HEK293T (cell line): Measurements from ENCODE around the gene PAPSS2.

Experiments
- CTCF ChIA-PET: fragments of 350-600 bp; formaldehyde crosslinking; extraction: SDS; loops from one replicate; lab custom pipeline; 2021; ENCODE audit warnings: antibody characterized with exemption, inconsistent platforms; lab: Yijun Ruan, JAX
- POLR2A ChIA-PET: fragments of 350-600 bp; formaldehyde crosslinking; extraction: SDS; loops from one replicate; lab custom pipeline; 2020; ENCODE audit warnings: antibody characterized with exemption, inconsistent platforms; lab: Yijun Ruan, JAX
- DNase-seq: peaks from one replicate; pipeline ENCODE4 v3.0.0; 2012; ENCODE audit warnings: mixed read lengths; ENCODE audit errors: extremely low spot score
- ARNT ChIP-seq: fragments of 450-650 bp; IDR thresholded peaks from 2 replicates; pipeline ENCODE4 v1.6.1; 2017; ENCODE audit warnings: mild to moderate bottlenecking
- BHLHE40 ChIP-seq: fragments of 450-650 bp; IDR thresholded peaks from 2 replicates; pipeline ENCODE4 v1.6.1; 2016; ENCODE audit warnings: mild to moderate bottlenecking, moderate library complexity, borderline replicate concordance
- CTBP1 ChIP-seq: fragments of 450-650 bp; IDR thresholded peaks from 2 replicates; pipeline ENCODE4 v1.6.1; 2016; ENCODE audit warnings: borderline replicate concordance
- ELF4 ChIP-seq: fragments of 450-650 bp; IDR thresholded peaks from 2 replicates; pipeline ENCODE4 v1.6.1; 2017; ENCODE audit warnings: antibody characterized with exemption
- FOXA1 ChIP-seq: fragments of 450-650 bp; IDR thresholded peaks from 2 replicates; pipeline ENCODE4 v1.6.1; 2016; ENCODE audit warnings: mild to moderate bottlenecking
- FOXK2 ChIP-seq: fragments of 450-650 bp; IDR thresholded peaks from 2 replicates; pipeline ENCODE4 v1.6.1; 2016; ENCODE audit warnings: mild to moderate bottlenecking
- FOXM1 ChIP-seq: fragments of 450-650 bp; IDR thresholded peaks from 2 replicates; pipeline ENCODE4 v1.6.1; 2017; ENCODE audit warnings: mild to moderate bottlenecking, borderline replicate concordance
- HDGF ChIP-seq: fragments of 450-650 bp; IDR thresholded peaks from 2 replicates; pipeline ENCODE4 v1.6.1; 2017; ENCODE audit warnings: antibody characterized with exemption, borderline replicate concordance
- L3MBTL2 ChIP-seq: fragments of 450-650 bp; conservative IDR thresholded peaks from 2 replicates; pipeline ENCODE4 v1.6.1; 2016; ENCODE audit warnings: mild to moderate bottlenecking
- LEF1 ChIP-seq: fragments of 450-650 bp; IDR thresholded peaks from 2 replicates; pipeline ENCODE4 v1.6.1; 2017; ENCODE audit warnings: mild to moderate bottlenecking, borderline replicate concordance
- NFRKB ChIP-seq: fragments of 450-650 bp; IDR thresholded peaks from 2 replicates; pipeline ENCODE4 v1.6.1; 2016; ENCODE audit warnings: mild to moderate bottlenecking, moderate library complexity
- SP1 ChIP-seq: fragments of 450-650 bp; IDR thresholded peaks from 2 replicates; pipeline ENCODE4 v1.6.1; 2017
- SUZ12 ChIP-seq: fragments of 450-650 bp; IDR thresholded peaks from 2 replicates; pipeline ENCODE4 v1.6.1; 2016; ENCODE audit warnings: mild to moderate bottlenecking
- TARDBP ChIP-seq: fragments of 450-650 bp; IDR thresholded peaks from 2 replicates; pipeline ENCODE4 v1.6.1; 2016
- ZNF384 ChIP-seq: fragments of 450-650 bp; IDR thresholded peaks from 2 replicates; pipeline ENCODE4 v1.6.1; 2016
- TF ChIP-seq, protein P1 (sequence below): fragments of 450-650 bp; IDR thresholded peaks from 2 replicates; pipeline ENCODE4 v1.6.1; 2016

Gene PAPSS2

DNA sequence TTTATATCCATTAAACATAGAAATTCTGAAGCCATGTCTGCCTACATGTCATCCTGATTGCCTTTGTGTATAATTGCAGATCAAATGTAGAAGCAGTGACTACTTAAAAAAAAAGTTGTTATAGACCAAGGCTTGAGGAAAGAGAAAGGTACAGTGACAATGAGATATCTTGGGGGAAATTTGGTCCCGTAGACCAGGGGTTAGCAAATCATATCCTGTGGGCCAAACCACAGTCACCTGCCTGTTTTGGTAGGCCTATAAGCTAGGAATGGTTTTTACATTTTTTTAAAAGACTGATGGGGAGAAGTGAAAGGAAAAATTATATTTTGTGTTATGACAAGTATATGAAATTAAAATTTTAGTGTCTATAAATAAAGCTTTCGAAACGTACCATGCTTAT lies 12.9 kb downstream of the PAPSS2 start:
- ChIA-PET POLR2A (no interaction called here), CTCF (no interaction called here)
- TF ChIP-seq FOXM1 (no peak), CTBP1 (no peak), ARNT (no peak), TARDBP (no peak), ZNF384 (no peak), SUZ12 (no peak), SP1 (no peak), ELF4 (no peak), FOXK2 (no peak), NFRKB (no peak), L3MBTL2 (no peak), LEF1 (no peak), HDGF (no peak), FOXA1 (no peak), BHLHE40 (no peak)
- TF ChIP-seq, protein P1, sequence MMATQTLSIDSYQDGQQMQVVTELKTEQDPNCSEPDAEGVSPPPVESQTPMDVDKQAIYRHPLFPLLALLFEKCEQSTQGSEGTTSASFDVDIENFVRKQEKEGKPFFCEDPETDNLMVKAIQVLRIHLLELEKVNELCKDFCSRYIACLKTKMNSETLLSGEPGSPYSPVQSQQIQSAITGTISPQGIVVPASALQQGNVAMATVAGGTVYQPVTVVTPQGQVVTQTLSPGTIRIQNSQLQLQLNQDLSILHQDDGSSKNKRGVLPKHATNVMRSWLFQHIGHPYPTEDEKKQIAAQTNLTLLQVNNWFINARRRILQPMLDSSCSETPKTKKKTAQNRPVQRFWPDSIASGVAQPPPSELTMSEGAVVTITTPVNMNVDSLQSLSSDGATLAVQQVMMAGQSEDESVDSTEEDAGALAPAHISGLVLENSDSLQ, result no peak

DNA sequence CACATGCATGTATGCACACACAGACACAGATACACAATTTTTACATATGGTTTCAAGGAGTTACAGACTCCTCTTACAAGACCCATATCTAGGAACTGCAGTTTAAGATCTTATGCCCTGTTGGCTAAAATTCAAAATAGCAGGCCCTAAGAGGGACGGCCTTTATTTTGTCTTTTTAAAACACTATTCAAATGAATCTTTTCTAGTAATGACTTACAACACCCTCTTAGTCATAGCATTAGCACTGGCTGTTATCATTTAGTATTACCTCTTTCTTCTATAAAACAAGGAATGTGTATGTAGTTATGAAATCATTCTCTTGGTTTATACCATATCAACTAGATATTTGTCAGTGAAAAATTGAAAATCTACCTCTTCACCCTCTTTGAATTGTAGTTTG lies 15.3 kb downstream of the PAPSS2 start:
- CTCF ChIA-PET, result no interaction called here
- TF ChIP-seq ELF4, result no peak
- no peak for DNase-seq
- POLR2A ChIA-PET, result no interaction called here

More for the DNA sequence above, 12.9 kb downstream of the PAPSS2 start:
- DNase-seq, result no peak

DNA sequence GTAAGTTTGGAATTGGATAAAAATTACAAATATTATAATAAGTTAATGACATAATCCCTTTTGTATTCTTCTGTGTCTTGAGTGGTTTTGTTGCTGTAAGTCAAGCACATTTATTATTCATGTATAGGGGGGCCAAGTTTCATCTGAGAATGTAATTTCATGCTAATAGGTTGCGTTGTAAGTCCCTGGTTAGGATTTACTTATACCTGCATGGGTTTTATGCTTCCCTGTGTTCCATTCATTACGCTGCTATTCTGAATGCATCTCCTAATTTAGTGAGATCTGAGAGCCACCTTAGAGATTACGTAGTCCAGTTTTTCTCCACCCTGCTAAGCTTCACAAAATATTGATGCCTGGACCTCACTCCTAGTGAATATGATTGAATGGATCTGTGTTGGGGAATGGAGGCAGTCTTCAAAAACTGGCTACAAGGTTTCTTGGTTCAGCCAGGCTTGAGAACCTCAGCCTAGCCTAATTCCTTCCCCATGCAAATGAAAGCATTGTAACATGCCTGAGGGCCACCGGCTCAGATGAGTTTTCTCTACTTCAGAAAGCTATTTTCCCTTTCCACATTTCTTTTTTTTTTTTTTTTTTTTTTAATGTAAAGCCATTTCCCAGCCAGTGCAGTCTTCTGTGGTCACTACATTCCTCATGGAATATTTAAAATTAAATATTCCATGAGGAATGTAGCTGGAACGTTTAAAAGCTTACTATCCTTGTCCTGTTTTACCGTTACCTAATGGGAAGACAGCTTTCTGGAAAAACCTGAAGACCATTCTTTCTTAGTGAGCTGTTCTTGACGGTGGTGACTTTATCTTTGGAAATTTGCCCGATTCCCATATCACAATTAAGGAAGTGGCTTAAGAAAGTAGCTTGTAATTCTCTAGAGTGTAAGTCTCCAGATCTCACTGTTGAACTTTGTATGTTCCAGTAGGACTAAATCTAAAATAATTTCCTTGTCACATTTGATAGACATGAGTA lies 16.0 kb downstream of the PAPSS2 start:
- TF ChIP-seq CTBP1 (no peak), FOXM1 (no peak), SUZ12 (no peak), NFRKB (no peak), FOXK2 (no peak), L3MBTL2 (no peak), ELF4 (no peak), FOXA1 (no peak), ZNF384 (no peak), TARDBP (no peak)
- TF ChIP-seq, protein P1, result no peak
- ChIA-PET POLR2A (no interaction called here), CTCF (interaction anchor here (0.7 kb wide), 1 partner anchor 54 kb away, joined by 4 read pairs; no protein-coding TSS in a partner anchor)
- DNase-seq, result no peak

DNA sequence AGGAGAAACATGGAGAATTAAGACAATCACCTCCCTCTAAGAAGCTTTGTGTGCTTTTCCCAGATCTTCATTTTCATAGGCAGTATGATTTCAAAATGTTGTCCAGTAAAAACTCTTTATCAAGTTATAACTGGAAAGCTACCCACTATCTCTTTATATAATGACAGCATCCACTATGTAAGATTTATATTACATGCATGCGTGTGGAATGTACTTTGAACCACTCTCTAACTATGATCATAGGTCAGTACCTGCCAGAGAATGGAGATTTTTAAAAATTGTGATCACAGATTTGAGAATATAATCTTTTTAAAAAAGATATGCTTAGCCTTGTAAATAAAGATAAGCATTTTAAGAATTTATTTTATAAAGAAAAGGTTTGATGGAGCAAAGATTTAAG lies 17.9 kb downstream of the PAPSS2 start:
- no peak for DNase-seq
- POLR2A ChIA-PET, result no interaction called here
- CTCF ChIA-PET, result no interaction called here
- TF ChIP-seq FOXA1, result no peak
- no peak for TF ChIP-seq ARNT

DNA sequence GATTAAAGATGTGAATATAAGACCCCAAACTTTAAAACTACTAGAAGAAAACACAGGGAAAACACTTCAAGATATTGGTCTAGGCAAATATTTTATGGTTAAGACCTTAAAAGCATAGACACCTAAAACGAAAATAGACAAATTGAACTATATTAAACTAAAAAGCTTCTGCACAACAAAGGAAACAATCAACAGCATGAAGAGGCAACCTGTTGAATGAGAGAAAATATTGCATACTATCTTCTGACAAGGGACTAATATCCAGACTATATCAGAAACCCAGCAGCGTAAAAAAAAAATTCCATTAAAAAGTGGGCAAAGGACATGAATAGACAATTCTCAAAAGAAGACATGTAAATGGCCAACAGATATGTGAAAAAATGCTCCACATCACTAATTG lies 18.6 kb downstream of the PAPSS2 start:
- POLR2A ChIA-PET, result no interaction called here
- DNase-seq, result no peak
- TF ChIP-seq TARDBP (no peak), LEF1 (no peak), ZNF384 (no peak), FOXK2 (no peak), NFRKB (no peak), L3MBTL2 (no peak), CTBP1 (no peak), SUZ12 (no peak), ARNT (no peak), FOXA1 (no peak), SP1 (no peak), FOXM1 (no peak), ELF4 (no peak)
- CTCF ChIA-PET, result no interaction called here

DNA sequence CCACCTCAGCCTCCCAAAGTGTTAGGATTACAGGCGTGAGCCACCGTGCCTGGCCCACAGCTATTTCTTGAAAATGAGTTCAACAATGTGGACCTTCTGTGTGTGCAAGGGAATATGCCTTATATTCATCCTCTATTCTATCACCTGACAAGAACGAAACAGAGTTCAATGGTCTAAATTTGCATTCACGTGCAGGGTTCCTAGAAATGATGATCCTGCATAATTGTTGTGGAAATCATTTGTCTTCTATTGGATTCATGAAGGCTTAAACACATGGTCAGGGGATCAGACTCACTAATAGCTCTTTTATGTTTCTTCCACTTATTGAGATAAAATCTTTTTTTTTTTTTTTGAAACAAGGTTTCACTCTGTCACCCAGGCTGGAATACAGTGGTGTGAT lies 23.7 kb downstream of the PAPSS2 start:
- ChIA-PET CTCF (interaction anchor here (0.6 kb wide), 1 partner anchor 751 kb away, joined by 3 read pairs; no protein-coding TSS in a partner anchor), POLR2A (interaction anchor here (1.5 kb wide), 1 partner anchor 21 kb away, joined by 3 read pairs; no protein-coding TSS in a partner anchor)
- DNase-seq, result no peak
- TF ChIP-seq ARNT (no peak), HDGF (no peak), SUZ12 (no peak), LEF1 (no peak), L3MBTL2 (no peak), FOXM1 (no peak)
- TF ChIP-seq, protein P1, result no peak
